GM23338 (cell line): ENCODE data around the gene PDE3A. TPM values are rescaled to one million over a fixed set of nuclear protein-coding genes. Genes with fewer than 3 reads are reported as not detected.

ENCODE experiments used
- ATAC-seq: fragments of 200-7000 bp; cut with Tn5 transposase; 3 replicates; pipeline ENCODE4 v1.9.1; 2020
- DNase-seq: peaks from one replicate; pipeline ENCODE4 v3.0.0-alpha.2; 2015; ENCODE audit warnings: low spot score
- H2AFZ ChIP-seq: fragments of 200-600 bp; sonication (generic); 2 replicates; pipeline ENCODE4 v1.8.0; 2016; ENCODE audit warnings: antibody characterized with exemption, mild to moderate bottlenecking, moderate library complexity
- H3F3A ChIP-seq: fragments of 200-600 bp; sonication (generic); replicated peaks from 2 replicates; pipeline ENCODE4 v1.8.0; 2017; ENCODE audit warnings: antibody characterized with exemption, mixed run types, low read depth
- H3K27ac ChIP-seq: fragments of 200-600 bp; sonication (generic); 2 replicates; pipeline ENCODE4 v1.6.1; 2016; ENCODE audit warnings: low read depth
- H3K27me3 ChIP-seq: fragments of 200-600 bp; sonication (generic); 2 replicates; pipeline ENCODE4 v1.8.0; 2016; ENCODE audit warnings: mild to moderate bottlenecking, mixed run types, moderate library complexity; ENCODE audit not compliant: insufficient read depth
- H3K36me3 ChIP-seq: fragments of 200-600 bp; sonication (generic); 2 replicates; pipeline ENCODE4 v1.8.0; 2016; ENCODE audit warnings: mild to moderate bottlenecking; ENCODE audit not compliant: insufficient read depth
- H3K4me1 ChIP-seq: fragments of 200-600 bp; sonication (generic); 2 replicates; pipeline ENCODE4 v1.8.0; 2016; ENCODE audit warnings: mild to moderate bottlenecking, moderate library complexity; ENCODE audit not compliant: insufficient read depth
- H3K4me2 ChIP-seq: fragments of 200-600 bp; sonication (generic); 2 replicates; pipeline ENCODE4 v1.7.1; 2017; ENCODE audit warnings: mixed run types
- H3K4me3 ChIP-seq: fragments of 200-600 bp; sonication (generic); 2 replicates; pipeline ENCODE4 v1.6.1; 2016; ENCODE audit warnings: mixed run types
- H3K79me2 ChIP-seq: fragments of 200-600 bp; sonication (generic); replicated peaks from 2 replicates; pipeline ENCODE4 v1.8.0; 2017; ENCODE audit warnings: mild to moderate bottlenecking; ENCODE audit not compliant: insufficient read depth
- H3K9me2 ChIP-seq: fragments of 200-600 bp; sonication (generic); 2 replicates; pipeline ENCODE4 v1.8.0; 2017; ENCODE audit not compliant: insufficient read depth
- H4K20me1 ChIP-seq: fragments of 200-600 bp; sonication (generic); replicated peaks from 2 replicates; pipeline ENCODE4 v1.8.0; 2017; ENCODE audit warnings: mild to moderate bottlenecking; ENCODE audit not compliant: insufficient read depth
- H3K27ac Mint-ChIP-seq: 2 replicates; pipeline ENCODE4 v1.8.0; 2020; ENCODE audit warnings: inconsistent platforms, mild to moderate bottlenecking, moderate library complexity, mixed read lengths
- H3K27me3 Mint-ChIP-seq: 3 replicates; pipeline ENCODE4 v1.8.0; 2022; ENCODE audit warnings: low read depth, mild to moderate bottlenecking, moderate library complexity, mixed read lengths, inconsistent platforms; ENCODE audit not compliant: insufficient read depth, poor library complexity
- H3K36me3 Mint-ChIP-seq: 3 replicates; pipeline ENCODE4 v1.8.0; 2021; ENCODE audit warnings: low read depth, mild to moderate bottlenecking, inconsistent platforms, moderate library complexity, mixed read lengths
- H3K4me1 Mint-ChIP-seq: 3 replicates; pipeline ENCODE4 v1.8.0; 2020; ENCODE audit warnings: mild to moderate bottlenecking, inconsistent platforms, mixed read lengths
- H3K4me3 Mint-ChIP-seq: 3 replicates; pipeline ENCODE4 v1.8.0; 2021; ENCODE audit warnings: moderate library complexity, mild to moderate bottlenecking, inconsistent platforms, mixed read lengths
- H3K9me3 Mint-ChIP-seq: 3 replicates; pipeline ENCODE4 v1.8.0; 2020; ENCODE audit warnings: moderate library complexity, mild to moderate bottlenecking, inconsistent platforms, mixed read lengths
- CREB1 ChIP-seq: fragments of 250-450 bp; sonication (Bioruptor Pico); IDR thresholded peaks from 2 replicates; pipeline ENCODE4 v1.5.0; 2020; ENCODE audit warnings: low read depth, mild to moderate bottlenecking, moderate library complexity
- EZH2 ChIP-seq: fragments of 200-600 bp; sonication (generic); IDR thresholded peaks from one replicate; pipeline ENCODE4 v1.8.0; 2017; ENCODE audit warnings: antibody characterized with exemption, mild to moderate bottlenecking, low read depth; ENCODE audit not compliant: unreplicated experiment
- EZH2phosphoT487 ChIP-seq: fragments of 200-600 bp; sonication (generic); IDR thresholded peaks from one replicate; pipeline ENCODE4 v1.8.1; 2018; ENCODE audit warnings: antibody characterized with exemption; ENCODE audit not compliant: unreplicated experiment
- JUNB ChIP-seq: IDR thresholded peaks from one replicate; pipeline ENCODE4 v1.6.1; 2016; ENCODE audit warnings: antibody characterized with exemption; ENCODE audit not compliant: unreplicated experiment
- NANOG ChIP-seq: IDR thresholded peaks from 2 replicates; pipeline ENCODE4 v1.6.1; 2016; ENCODE audit warnings: antibody characterized with exemption, borderline replicate concordance
- POLR2AphosphoS5 ChIP-seq: IDR thresholded peaks from 2 replicates; pipeline ENCODE4 v1.6.1; 2016; ENCODE audit warnings: antibody characterized with exemption, low read depth
- STAT1 ChIP-seq: IDR thresholded peaks from one replicate; pipeline ENCODE4 v1.6.1; 2016; ENCODE audit warnings: antibody characterized with exemption; ENCODE audit not compliant: unreplicated experiment
- ZNF114 ChIP-seq: fragments of 250-450 bp; sonication (Bioruptor Pico); IDR thresholded peaks from 2 replicates; pipeline ENCODE4 v1.5.0; 2020; ENCODE audit warnings: mild to moderate bottlenecking, moderate library complexity
- ZNF331 ChIP-seq: fragments of 250-450 bp; sonication (Bioruptor Pico); IDR thresholded peaks from 2 replicates; pipeline ENCODE4 v1.5.0; 2020; ENCODE audit warnings: low read depth, mild to moderate bottlenecking, moderate library complexity
- polyA plus RNA-seq: library from polyadenylated mRNA; unstranded; fragments of >200 nt; fragmentation: Nextera tagmentation; extraction: Ambion mirVana; gene quantifications from 2 replicates; pipeline ENCODE4 v1.2.1, GENCODE V29; 2016
- total RNA-seq: library from RNA; depleted of rRNA; stranded (reverse); fragments of >200 nt; shearing (Covaris generic); gene quantifications from 2 replicates; pipeline ENCODE4 v1.2.3, GENCODE V29; 2014
- TF ChIP-seq, protein P1 (sequence below), 2 experiments: fragments of 200-600 bp in 1 of 2; sonication (generic) in 1 of 2; conservative IDR thresholded peaks; 2 replicates each; pipeline versions ENCODE4 v1.5.1 to v1.6.1; 2016 to 2017; ENCODE audit warnings: antibody characterized with exemption in 2 of 2, low read depth in 2 of 2, mild to moderate bottlenecking in 2 of 2, moderate library complexity in 1 of 2
- TF ChIP-seq, protein P2 (sequence below): fragments of 250-450 bp; sonication (Bioruptor Pico); IDR thresholded peaks from 2 replicates; pipeline ENCODE4 v1.5.0; 2020; ENCODE audit warnings: mild to moderate bottlenecking, moderate library complexity
- TF ChIP-seq, protein P3 (sequence below): IDR thresholded peaks from 2 replicates; pipeline ENCODE4 v1.6.1; 2016; ENCODE audit warnings: antibody characterized with exemption
- TF ChIP-seq, protein P4 (sequence below): IDR thresholded peaks from one replicate; pipeline ENCODE4 v1.6.1; 2018; ENCODE audit warnings: antibody characterized with exemption; ENCODE audit not compliant: unreplicated experiment

The PDE3A gene
- total and polyA plus RNA-seq, 2 experiments from 2014 or later, result 2.7 to 9.2 TPM

DNA sequence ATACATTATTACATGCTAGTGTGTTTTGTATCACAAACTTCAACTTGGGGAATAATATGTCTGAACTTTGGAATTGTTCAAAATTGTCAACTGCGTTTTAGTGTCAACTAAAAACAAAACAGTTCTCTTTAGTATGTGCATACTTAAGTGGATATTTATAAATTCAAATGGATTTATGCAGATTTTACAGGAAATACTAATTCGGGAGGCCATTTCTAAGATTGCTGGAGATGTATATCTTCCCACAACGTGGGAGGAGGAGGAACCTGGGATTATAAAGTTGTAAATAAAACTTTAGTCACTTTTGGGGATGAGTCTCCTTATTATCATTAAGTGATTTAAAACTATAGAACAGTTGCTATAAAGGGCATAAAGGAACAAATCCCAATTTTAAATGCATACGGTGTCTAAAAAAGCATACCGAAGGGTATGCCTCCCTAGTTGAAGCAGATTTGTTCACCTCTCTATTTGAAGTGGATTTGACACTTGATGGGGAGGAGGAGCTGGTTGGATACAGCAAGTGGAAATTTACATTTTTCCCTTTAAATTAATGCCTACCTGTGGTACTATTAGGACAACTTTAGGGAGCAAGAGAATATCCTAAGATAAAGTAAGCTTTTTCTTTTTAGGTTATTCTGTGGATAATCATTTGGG, 2.7 kb downstream of the PDE3A start:
- peak overlapping the region; percentile 89 for H3K4me3 Mint-ChIP-seq
- Histone ChIP-seq H3K27me3 (peaks cover 40% of the 10 kb centered on the region), H3K36me3 (no peaks in the 10 kb centered on the region), H3K79me2 (peaks cover 28% of the 10 kb centered on the region), H3K4me3 (peak overlapping the region; percentile 82), H3K4me2 (peak overlapping the region; percentile 85), H3K4me1 (peaks cover 36% of the 10 kb centered on the region), H4K20me1 (no peaks in the 10 kb centered on the region), H3K9me2 (no peaks in the 10 kb centered on the region), H3K27ac (no peak overlapping the region), H3F3A (no peaks in the 10 kb centered on the region), H2AFZ (no peak overlapping the region)
- TF ChIP-seq, protein P1, sequence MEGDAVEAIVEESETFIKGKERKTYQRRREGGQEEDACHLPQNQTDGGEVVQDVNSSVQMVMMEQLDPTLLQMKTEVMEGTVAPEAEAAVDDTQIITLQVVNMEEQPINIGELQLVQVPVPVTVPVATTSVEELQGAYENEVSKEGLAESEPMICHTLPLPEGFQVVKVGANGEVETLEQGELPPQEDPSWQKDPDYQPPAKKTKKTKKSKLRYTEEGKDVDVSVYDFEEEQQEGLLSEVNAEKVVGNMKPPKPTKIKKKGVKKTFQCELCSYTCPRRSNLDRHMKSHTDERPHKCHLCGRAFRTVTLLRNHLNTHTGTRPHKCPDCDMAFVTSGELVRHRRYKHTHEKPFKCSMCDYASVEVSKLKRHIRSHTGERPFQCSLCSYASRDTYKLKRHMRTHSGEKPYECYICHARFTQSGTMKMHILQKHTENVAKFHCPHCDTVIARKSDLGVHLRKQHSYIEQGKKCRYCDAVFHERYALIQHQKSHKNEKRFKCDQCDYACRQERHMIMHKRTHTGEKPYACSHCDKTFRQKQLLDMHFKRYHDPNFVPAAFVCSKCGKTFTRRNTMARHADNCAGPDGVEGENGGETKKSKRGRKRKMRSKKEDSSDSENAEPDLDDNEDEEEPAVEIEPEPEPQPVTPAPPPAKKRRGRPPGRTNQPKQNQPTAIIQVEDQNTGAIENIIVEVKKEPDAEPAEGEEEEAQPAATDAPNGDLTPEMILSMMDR (conservative IDR thresholded peaks at IDR 0.05; ENCODE audit: low read depth in 2 of 2), result no peak
- TF ChIP-seq, protein P2, sequence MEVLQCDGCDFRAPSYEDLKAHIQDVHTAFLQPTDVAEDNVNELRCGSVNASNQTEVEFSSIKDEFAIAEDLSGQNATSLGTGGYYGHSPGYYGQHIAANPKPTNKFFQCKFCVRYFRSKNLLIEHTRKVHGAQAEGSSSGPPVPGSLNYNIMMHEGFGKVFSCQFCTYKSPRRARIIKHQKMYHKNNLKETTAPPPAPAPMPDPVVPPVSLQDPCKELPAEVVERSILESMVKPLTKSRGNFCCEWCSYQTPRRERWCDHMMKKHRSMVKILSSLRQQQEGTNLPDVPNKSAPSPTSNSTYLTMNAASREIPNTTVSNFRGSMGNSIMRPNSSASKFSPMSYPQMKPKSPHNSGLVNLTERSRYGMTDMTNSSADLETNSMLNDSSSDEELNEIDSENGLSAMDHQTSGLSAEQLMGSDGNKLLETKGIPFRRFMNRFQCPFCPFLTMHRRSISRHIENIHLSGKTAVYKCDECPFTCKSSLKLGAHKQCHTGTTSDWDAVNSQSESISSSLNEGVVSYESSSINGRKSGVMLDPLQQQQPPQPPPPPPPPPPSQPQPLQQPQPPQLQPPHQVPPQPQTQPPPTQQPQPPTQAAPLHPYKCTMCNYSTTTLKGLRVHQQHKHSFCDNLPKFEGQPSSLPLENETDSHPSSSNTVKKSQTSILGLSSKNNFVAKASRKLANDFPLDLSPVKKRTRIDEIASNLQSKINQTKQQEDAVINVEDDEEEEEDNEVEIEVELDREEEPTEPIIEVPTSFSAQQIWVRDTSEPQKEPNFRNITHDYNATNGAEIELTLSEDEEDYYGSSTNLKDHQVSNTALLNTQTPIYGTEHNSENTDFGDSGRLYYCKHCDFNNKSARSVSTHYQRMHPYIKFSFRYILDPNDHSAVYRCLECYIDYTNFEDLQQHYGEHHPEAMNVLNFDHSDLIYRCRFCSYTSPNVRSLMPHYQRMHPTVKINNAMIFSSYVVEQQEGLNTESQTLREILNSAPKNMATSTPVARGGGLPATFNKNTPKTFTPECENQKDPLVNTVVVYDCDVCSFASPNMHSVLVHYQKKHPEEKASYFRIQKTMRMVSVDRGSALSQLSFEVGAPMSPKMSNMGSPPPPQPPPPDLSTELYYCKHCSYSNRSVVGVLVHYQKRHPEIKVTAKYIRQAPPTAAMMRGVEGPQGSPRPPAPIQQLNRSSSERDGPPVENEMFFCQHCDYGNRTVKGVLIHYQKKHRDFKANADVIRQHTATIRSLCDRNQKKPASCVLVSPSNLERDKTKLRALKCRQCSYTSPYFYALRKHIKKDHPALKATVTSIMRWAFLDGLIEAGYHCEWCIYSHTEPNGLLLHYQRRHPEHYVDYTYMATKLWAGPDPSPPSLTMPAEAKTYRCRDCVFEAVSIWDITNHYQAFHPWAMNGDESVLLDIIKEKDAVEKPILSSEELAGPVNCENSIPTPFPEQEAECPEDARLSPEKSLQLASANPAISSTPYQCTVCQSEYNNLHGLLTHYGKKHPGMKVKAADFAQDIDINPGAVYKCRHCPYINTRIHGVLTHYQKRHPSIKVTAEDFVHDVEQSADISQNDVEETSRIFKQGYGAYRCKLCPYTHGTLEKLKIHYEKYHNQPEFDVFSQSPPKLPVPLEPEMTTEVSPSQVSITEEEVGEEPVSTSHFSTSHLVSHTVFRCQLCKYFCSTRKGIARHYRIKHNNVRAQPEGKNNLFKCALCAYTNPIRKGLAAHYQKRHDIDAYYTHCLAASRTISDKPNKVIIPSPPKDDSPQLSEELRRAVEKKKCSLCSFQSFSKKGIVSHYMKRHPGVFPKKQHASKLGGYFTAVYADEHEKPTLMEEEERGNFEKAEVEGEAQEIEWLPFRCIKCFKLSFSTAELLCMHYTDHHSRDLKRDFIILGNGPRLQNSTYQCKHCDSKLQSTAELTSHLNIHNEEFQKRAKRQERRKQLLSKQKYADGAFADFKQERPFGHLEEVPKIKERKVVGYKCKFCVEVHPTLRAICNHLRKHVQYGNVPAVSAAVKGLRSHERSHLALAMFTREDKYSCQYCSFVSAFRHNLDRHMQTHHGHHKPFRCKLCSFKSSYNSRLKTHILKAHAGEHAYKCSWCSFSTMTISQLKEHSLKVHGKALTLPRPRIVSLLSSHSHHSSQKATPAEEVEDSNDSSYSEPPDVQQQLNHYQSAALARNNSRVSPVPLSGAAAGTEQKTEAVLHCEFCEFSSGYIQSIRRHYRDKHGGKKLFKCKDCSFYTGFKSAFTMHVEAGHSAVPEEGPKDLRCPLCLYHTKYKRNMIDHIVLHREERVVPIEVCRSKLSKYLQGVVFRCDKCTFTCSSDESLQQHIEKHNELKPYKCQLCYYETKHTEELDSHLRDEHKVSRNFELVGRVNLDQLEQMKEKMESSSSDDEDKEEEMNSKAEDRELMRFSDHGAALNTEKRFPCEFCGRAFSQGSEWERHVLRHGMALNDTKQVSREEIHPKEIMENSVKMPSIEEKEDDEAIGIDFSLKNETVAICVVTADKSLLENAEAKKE, result no peak
- no peak for TF ChIP-seq JUNB
- TF ChIP-seq NANOG, result no peak
- no peak for TF ChIP-seq EZH2phosphoT487
- TF ChIP-seq ZNF331, result no peak
- TF ChIP-seq, protein P3, sequence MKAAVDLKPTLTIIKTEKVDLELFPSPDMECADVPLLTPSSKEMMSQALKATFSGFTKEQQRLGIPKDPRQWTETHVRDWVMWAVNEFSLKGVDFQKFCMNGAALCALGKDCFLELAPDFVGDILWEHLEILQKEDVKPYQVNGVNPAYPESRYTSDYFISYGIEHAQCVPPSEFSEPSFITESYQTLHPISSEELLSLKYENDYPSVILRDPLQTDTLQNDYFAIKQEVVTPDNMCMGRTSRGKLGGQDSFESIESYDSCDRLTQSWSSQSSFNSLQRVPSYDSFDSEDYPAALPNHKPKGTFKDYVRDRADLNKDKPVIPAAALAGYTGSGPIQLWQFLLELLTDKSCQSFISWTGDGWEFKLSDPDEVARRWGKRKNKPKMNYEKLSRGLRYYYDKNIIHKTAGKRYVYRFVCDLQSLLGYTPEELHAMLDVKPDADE, result no peak
- TF ChIP-seq EZH2, result no peak
- TF ChIP-seq STAT1, result no peak
- TF ChIP-seq CREB1 (CRISPR knock-in tag), result no peak
- no peak for TF ChIP-seq POLR2AphosphoS5
- TF ChIP-seq, protein P4, sequence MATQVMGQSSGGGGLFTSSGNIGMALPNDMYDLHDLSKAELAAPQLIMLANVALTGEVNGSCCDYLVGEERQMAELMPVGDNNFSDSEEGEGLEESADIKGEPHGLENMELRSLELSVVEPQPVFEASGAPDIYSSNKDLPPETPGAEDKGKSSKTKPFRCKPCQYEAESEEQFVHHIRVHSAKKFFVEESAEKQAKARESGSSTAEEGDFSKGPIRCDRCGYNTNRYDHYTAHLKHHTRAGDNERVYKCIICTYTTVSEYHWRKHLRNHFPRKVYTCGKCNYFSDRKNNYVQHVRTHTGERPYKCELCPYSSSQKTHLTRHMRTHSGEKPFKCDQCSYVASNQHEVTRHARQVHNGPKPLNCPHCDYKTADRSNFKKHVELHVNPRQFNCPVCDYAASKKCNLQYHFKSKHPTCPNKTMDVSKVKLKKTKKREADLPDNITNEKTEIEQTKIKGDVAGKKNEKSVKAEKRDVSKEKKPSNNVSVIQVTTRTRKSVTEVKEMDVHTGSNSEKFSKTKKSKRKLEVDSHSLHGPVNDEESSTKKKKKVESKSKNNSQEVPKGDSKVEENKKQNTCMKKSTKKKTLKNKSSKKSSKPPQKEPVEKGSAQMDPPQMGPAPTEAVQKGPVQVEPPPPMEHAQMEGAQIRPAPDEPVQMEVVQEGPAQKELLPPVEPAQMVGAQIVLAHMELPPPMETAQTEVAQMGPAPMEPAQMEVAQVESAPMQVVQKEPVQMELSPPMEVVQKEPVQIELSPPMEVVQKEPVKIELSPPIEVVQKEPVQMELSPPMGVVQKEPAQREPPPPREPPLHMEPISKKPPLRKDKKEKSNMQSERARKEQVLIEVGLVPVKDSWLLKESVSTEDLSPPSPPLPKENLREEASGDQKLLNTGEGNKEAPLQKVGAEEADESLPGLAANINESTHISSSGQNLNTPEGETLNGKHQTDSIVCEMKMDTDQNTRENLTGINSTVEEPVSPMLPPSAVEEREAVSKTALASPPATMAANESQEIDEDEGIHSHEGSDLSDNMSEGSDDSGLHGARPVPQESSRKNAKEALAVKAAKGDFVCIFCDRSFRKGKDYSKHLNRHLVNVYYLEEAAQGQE, result no peak
- no peak for TF ChIP-seq ZNF114 (CRISPR knock-in tag)
- peaks cover 35% of the 10 kb centered on the region for H3K4me1 Mint-ChIP-seq
- H3K9me3 Mint-ChIP-seq, result no peaks in the 10 kb centered on the region; the same call in 2 of the 3 replicates
- H3K27ac Mint-ChIP-seq, result no peak overlapping the region
- no peaks in the 10 kb centered on the region; the same call in 2 of the 3 replicates for H3K36me3 Mint-ChIP-seq
- peaks cover 12% of the 10 kb centered on the region for H3K27me3 Mint-ChIP-seq
- ATAC-seq (no peak), DNase-seq (no peak)
